NCI-H1092 treated with DMSO at 0.1 percent for 48 hours (cell line): Measurements from ENCODE around the gene TSG101.

Experiments used
- DNase-seq: peaks from one replicate; lab custom pipeline; 2025; lab: John Stamatoyannopoulos, UW

Gene TSG101, protein sequence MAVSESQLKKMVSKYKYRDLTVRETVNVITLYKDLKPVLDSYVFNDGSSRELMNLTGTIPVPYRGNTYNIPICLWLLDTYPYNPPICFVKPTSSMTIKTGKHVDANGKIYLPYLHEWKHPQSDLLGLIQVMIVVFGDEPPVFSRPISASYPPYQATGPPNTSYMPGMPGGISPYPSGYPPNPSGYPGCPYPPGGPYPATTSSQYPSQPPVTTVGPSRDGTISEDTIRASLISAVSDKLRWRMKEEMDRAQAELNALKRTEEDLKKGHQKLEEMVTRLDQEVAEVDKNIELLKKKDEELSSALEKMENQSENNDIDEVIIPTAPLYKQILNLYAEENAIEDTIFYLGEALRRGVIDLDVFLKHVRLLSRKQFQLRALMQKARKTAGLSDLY

GRCh38 chr11:18526521-18527296 lies at the start of gene TSG101:
TSS of gene TSG101 (minus strand) at chr11:18526942. CDS start at chr11:18526816, 126 bp downstream.
- DNase-seq = peak; percentile 92

GRCh38 chr11:18575361-18575760 lies 48.6 kb upstream of the TSG101 start:
- no peak for DNase-seq

GRCh38 chr11:18567081-18567480 lies 40.3 kb upstream of the TSG101 start:
- DNase-seq = no peak

GRCh38 chr11:18566406-18566805 lies 39.7 kb upstream of the TSG101 start:
- no peak for DNase-seq

DNA sequence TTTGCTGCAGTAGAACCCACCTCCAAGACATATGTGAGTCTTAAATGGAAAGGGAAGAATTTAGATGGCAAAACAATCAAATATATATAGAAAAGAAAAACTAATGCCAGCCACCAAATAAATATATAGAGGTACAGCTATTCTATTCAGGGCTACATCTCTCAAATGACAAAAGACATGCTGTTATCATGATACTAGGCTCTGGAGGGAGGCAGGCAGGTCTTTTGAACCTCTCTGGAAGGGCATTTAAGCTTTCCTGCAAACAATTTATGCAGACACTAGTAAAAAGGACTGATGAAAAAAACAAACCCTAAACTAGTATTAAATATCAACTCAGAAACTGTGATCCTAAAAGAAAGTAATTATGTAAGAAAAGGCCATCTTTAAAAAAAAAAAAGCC lies 37.4 kb upstream of the TSG101 start:
- no peak for DNase-seq

DNA sequence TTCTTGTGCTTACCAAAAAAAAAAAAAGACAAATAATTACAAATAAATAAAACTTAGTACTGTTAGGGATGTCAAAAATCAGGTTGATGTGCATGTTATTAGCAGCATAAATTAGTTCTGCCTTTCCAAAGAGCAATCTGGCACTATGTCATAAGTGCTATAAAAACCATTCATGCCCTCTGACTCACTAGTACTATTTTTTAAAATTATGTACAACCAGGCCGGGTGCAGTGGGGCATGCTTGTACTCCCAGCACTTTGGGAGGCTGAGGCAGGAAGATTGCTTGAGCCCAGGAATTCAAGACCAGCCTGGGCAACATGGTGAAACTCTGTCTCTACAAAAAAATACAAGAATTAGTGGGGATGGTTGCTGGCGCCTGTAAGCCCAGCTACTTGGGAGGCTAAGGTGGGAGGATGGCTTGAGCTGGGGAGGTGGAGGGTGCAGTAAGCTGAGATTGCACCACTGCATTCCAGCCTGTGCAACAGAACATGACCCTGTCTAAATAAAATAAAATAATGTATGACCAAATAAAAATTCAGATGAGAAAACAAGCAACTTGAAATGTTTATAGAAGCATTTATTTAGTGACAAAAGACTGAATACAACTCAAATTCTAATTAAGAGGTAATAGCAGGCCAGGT lies 36.5 kb upstream of the TSG101 start:
- no peak for DNase-seq

DNA sequence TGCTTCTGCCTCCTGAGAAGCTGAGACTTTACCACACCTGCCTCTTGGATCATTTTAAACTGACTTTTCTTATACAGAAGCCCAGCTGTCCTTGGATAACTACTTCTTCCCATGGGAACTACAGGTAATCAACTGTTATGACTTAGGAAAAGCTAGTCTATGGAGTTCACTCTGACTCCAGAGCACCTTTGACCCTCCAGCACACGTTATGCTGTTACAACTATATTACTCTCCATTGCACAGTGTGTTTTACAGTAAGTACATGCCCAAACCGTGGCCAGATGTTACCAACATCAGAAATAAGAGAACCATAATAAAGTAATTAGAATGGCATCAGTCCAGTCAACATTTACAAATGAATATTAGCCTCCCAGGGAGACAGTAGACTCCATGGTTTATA lies 21.3 kb upstream of the TSG101 start:
- DNase-seq = no peak

DNA sequence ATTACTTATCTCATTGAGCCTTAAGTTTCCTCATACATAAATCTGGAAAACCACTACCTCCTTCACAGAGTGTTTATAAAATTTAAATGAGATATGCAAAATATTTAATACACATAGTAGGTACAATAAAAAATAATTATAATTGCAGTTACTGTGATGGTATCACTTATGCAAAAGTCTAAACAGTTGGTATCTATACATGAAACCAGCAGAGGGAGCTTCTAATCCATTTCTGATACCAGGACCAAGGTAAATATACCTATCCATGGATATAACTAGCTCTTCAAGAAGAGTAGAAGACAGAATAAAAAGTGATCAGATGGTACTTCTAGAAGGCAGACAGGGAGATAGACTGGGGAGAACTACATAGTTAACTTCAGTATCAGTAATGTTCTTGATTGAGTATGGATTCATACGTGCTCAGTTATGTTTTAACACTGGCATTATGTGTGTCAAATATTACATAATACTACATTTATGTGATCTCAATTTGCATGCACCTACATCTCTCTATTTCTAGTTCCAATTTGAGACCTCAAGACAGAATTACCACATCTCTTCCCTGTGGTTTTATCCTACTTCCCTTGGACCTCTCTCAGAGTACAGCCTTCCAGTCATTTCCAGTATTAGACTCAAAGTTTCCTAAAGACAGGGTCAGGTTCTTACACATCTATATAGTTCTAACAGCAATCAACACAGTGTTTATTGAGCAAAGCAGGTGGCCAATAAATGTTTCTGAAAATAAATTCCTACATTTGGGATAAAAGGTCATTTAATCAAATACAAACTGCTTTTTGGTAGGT lies 13.7 kb upstream of the TSG101 start:
- peak; percentile 47 for DNase-seq

- no peak for DNase-seq
Observed at GRCh38 chr11:18536209-18536608, 9.5 kb upstream of the TSG101 start.

- DNase-seq = no peak
Observed at GRCh38 chr11:18534245-18534644, 7.5 kb upstream of the TSG101 start.

GRCh38 chr11:18533365-18533764 lies 6.6 kb upstream of the TSG101 start:
- no peak for DNase-seq

GRCh38 chr11:18527512-18527911 lies 770 bp upstream of the TSG101 start:
- DNase-seq = peak; percentile 38

GRCh38 chr11:18526130-18526520 lies 617 bp downstream of the TSG101 start:
- DNase-seq = no peak

DNA sequence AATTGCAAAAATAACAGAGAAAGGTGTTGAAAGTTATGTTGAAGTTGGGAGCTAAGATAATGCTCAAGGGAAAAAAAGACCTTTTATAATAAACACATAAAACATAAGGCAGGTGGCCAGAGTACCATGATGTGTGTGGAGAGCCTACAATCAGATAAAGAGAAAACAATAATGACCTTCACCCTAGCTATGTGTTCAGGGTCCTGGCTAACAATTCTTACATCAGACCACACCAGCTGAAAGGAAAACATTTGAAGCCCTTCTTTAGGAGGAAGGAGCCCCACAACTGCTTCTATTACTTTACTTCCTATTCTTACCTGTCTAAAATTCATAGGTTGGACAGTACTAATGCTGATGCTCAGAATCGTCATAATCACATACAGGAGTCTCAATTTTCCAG lies 2.5 kb downstream of the TSG101 start:
- DNase-seq = no peak

DNA sequence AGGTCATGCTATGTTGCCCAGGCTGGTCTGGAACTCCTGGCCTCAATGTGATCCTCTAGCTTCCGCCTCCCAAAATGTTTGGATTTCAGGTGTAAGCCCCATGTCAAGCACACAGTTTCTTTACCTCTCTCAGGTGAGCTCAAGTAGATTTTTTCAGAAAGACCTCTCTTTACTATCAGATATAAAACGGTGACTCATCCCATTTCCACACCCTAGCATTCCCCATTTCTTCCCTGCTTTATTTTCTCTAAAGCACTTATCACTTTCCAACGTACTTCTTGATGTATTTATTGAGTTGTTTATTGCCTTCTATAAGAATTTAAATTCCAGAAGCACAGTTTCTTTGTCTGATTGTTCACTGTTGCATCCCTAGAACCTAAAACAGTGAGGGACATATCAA lies 3.7 kb downstream of the TSG101 start:
- DNase-seq = no peak

- no peak for DNase-seq
Observed at GRCh38 chr11:18522388-18522787, 4.4 kb downstream of the TSG101 start.

DNA sequence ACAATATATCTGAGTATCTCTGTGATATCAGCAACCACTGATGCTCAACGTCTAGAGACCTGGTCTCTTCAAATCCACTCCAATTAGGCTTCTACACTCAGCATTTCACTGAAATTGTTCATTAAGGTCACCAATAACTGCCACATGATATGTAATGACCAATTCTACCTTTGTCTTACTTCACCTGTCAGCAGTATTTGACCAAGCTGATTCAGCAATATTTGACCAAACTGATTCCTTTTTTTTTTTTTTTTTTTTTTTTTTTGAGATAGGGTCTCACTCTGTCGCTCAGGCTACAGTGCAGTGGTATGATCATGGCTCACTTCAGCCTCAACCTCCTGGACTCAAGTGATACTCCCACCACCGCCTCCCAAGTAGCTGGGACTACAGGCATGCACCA lies 5.6 kb downstream of the TSG101 start:
- DNase-seq = no peak

DNA sequence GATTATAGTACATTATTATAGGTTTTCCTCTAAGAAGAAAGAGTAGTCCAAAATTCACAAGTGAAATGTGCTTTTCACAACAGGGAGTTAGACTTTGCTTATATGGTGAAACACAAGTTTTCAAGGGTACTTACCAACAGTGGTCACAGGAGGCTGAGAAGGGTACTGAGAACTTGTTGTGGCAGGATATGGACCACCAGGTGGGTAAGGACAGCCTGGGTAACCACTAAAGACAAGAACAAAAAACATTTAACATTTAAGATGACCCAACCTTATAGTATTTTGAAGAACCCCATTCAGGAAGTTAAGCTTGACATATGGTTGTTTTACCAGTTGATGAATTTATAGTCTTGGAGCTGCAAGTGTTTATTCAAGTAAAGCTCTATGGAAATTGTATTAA lies 24.4 kb downstream of the TSG101 start:
- no peak for DNase-seq

DNA sequence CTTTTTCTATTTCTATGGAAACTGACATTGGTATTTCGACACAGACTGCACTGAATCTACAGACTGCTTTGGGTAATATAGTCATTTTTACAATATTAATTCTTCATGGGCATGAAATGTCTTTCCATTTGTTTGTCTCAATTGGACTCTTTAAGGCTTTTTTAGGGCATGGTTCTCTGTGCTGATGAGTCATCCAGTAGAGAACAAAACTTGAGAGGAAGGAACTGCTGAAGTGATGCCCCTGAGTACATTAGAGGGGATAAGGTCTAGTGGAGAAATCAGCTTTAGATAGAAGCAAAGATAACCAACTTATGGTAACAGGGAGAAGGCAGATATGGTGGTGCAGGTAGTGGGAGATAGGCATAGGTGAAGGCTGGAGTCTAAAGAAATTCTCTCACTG lies 25.1 kb downstream of the TSG101 start:
- no peak for DNase-seq

DNA sequence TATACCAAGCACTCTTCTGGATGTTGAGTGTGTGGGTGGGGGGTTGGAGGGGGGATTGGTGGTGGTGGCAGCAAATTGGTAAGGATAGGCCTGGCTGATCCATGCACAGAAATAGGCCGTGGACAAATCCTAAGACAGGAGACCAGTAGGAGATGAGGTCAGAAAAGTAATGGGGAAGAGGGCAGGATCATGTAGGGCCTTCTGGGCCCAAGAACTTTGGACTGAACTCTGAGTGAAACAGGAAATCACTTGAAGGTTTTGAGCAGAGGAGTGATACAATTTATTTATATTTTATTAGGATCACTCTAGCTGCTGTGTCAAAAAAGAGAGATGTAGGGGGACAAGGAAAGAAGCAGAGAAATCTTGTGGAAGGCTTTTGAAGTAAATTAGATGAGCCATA lies 28.7 kb downstream of the TSG101 start:
- no peak for DNase-seq

DNA sequence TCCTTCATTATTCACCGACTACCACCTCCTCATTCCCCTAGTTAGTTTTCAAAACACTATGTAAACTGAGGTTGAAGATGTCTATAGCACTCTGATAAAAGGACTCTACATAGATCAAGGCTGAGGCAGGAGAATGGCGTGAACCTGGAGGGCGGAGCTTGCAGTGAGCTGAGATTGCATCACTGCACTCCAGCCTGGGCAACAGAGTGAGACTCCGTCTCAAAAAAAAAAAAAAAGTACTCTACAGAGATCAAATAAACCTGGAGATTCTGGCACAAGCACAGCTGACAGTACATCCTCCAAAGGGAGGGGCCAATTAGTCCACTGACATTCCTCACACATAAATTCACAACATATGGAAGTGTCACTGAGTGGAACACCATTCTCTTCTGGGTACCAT lies 31.0 kb downstream of the TSG101 start:
- no peak for DNase-seq

- no peak for DNase-seq
Observed at GRCh38 chr11:18495271-18495670, 31.5 kb downstream of the TSG101 start.
